GM23338 (cell line): ENCODE data around the gene BCOR. TPM values are rescaled to one million over a fixed set of nuclear protein-coding genes. Genes with fewer than 3 reads are reported as not detected.

ENCODE experiments used
- ATAC-seq: fragments of 200-7000 bp; cut with Tn5 transposase; 3 replicates; pipeline ENCODE4 v1.9.1; 2020
- DNase-seq: peaks from one replicate; pipeline ENCODE4 v3.0.0-alpha.2; 2015; ENCODE audit warnings: low spot score
- H2AFZ ChIP-seq: fragments of 200-600 bp; sonication (generic); 2 replicates; pipeline ENCODE4 v1.8.0; 2016; ENCODE audit warnings: antibody characterized with exemption, mild to moderate bottlenecking, moderate library complexity
- H3F3A ChIP-seq: fragments of 200-600 bp; sonication (generic); replicated peaks from 2 replicates; pipeline ENCODE4 v1.8.0; 2017; ENCODE audit warnings: antibody characterized with exemption, mixed run types, low read depth
- H3K27ac ChIP-seq: fragments of 200-600 bp; sonication (generic); 2 replicates; pipeline ENCODE4 v1.6.1; 2016; ENCODE audit warnings: low read depth
- H3K27me3 ChIP-seq: fragments of 200-600 bp; sonication (generic); 2 replicates; pipeline ENCODE4 v1.8.0; 2016; ENCODE audit warnings: mild to moderate bottlenecking, mixed run types, moderate library complexity; ENCODE audit not compliant: insufficient read depth
- H3K36me3 ChIP-seq: fragments of 200-600 bp; sonication (generic); 2 replicates; pipeline ENCODE4 v1.8.0; 2016; ENCODE audit warnings: mild to moderate bottlenecking; ENCODE audit not compliant: insufficient read depth
- H3K4me1 ChIP-seq: fragments of 200-600 bp; sonication (generic); 2 replicates; pipeline ENCODE4 v1.8.0; 2016; ENCODE audit warnings: mild to moderate bottlenecking, moderate library complexity; ENCODE audit not compliant: insufficient read depth
- H3K4me2 ChIP-seq: fragments of 200-600 bp; sonication (generic); 2 replicates; pipeline ENCODE4 v1.7.1; 2017; ENCODE audit warnings: mixed run types
- H3K4me3 ChIP-seq: fragments of 200-600 bp; sonication (generic); 2 replicates; pipeline ENCODE4 v1.6.1; 2016; ENCODE audit warnings: mixed run types
- H3K79me2 ChIP-seq: fragments of 200-600 bp; sonication (generic); replicated peaks from 2 replicates; pipeline ENCODE4 v1.8.0; 2017; ENCODE audit warnings: mild to moderate bottlenecking; ENCODE audit not compliant: insufficient read depth
- H3K9me2 ChIP-seq: fragments of 200-600 bp; sonication (generic); 2 replicates; pipeline ENCODE4 v1.8.0; 2017; ENCODE audit not compliant: insufficient read depth
- H4K20me1 ChIP-seq: fragments of 200-600 bp; sonication (generic); replicated peaks from 2 replicates; pipeline ENCODE4 v1.8.0; 2017; ENCODE audit warnings: mild to moderate bottlenecking; ENCODE audit not compliant: insufficient read depth
- H3K27ac Mint-ChIP-seq: 2 replicates; pipeline ENCODE4 v1.8.0; 2020; ENCODE audit warnings: inconsistent platforms, mild to moderate bottlenecking, moderate library complexity, mixed read lengths
- H3K27me3 Mint-ChIP-seq: 3 replicates; pipeline ENCODE4 v1.8.0; 2022; ENCODE audit warnings: low read depth, mild to moderate bottlenecking, moderate library complexity, mixed read lengths, inconsistent platforms; ENCODE audit not compliant: insufficient read depth, poor library complexity
- H3K36me3 Mint-ChIP-seq: 3 replicates; pipeline ENCODE4 v1.8.0; 2021; ENCODE audit warnings: low read depth, mild to moderate bottlenecking, inconsistent platforms, moderate library complexity, mixed read lengths
- H3K4me1 Mint-ChIP-seq: 3 replicates; pipeline ENCODE4 v1.8.0; 2020; ENCODE audit warnings: mild to moderate bottlenecking, inconsistent platforms, mixed read lengths
- H3K4me3 Mint-ChIP-seq: 3 replicates; pipeline ENCODE4 v1.8.0; 2021; ENCODE audit warnings: moderate library complexity, mild to moderate bottlenecking, inconsistent platforms, mixed read lengths
- H3K9me3 Mint-ChIP-seq: 3 replicates; pipeline ENCODE4 v1.8.0; 2020; ENCODE audit warnings: moderate library complexity, mild to moderate bottlenecking, inconsistent platforms, mixed read lengths
- CREB1 ChIP-seq: fragments of 250-450 bp; sonication (Bioruptor Pico); IDR thresholded peaks from 2 replicates; pipeline ENCODE4 v1.5.0; 2020; ENCODE audit warnings: low read depth, mild to moderate bottlenecking, moderate library complexity
- EZH2 ChIP-seq: fragments of 200-600 bp; sonication (generic); IDR thresholded peaks from one replicate; pipeline ENCODE4 v1.8.0; 2017; ENCODE audit warnings: antibody characterized with exemption, mild to moderate bottlenecking, low read depth; ENCODE audit not compliant: unreplicated experiment
- EZH2phosphoT487 ChIP-seq: fragments of 200-600 bp; sonication (generic); IDR thresholded peaks from one replicate; pipeline ENCODE4 v1.8.1; 2018; ENCODE audit warnings: antibody characterized with exemption; ENCODE audit not compliant: unreplicated experiment
- JUNB ChIP-seq: IDR thresholded peaks from one replicate; pipeline ENCODE4 v1.6.1; 2016; ENCODE audit warnings: antibody characterized with exemption; ENCODE audit not compliant: unreplicated experiment
- NANOG ChIP-seq: IDR thresholded peaks from 2 replicates; pipeline ENCODE4 v1.6.1; 2016; ENCODE audit warnings: antibody characterized with exemption, borderline replicate concordance
- POLR2AphosphoS5 ChIP-seq: IDR thresholded peaks from 2 replicates; pipeline ENCODE4 v1.6.1; 2016; ENCODE audit warnings: antibody characterized with exemption, low read depth
- STAT1 ChIP-seq: IDR thresholded peaks from one replicate; pipeline ENCODE4 v1.6.1; 2016; ENCODE audit warnings: antibody characterized with exemption; ENCODE audit not compliant: unreplicated experiment
- ZNF114 ChIP-seq: fragments of 250-450 bp; sonication (Bioruptor Pico); IDR thresholded peaks from 2 replicates; pipeline ENCODE4 v1.5.0; 2020; ENCODE audit warnings: mild to moderate bottlenecking, moderate library complexity
- ZNF331 ChIP-seq: fragments of 250-450 bp; sonication (Bioruptor Pico); IDR thresholded peaks from 2 replicates; pipeline ENCODE4 v1.5.0; 2020; ENCODE audit warnings: low read depth, mild to moderate bottlenecking, moderate library complexity
- ZNF462 ChIP-seq: fragments of 250-450 bp; sonication (Bioruptor Pico); IDR thresholded peaks from 2 replicates; pipeline ENCODE4 v1.5.0; 2020; ENCODE audit warnings: mild to moderate bottlenecking, moderate library complexity
- polyA plus RNA-seq: library from polyadenylated mRNA; unstranded; fragments of >200 nt; fragmentation: Nextera tagmentation; extraction: Ambion mirVana; gene quantifications from 2 replicates; pipeline ENCODE4 v1.2.1, GENCODE V29; 2016
- total RNA-seq: library from RNA; depleted of rRNA; stranded (reverse); fragments of >200 nt; shearing (Covaris generic); gene quantifications from 2 replicates; pipeline ENCODE4 v1.2.3, GENCODE V29; 2014
- TF ChIP-seq, protein P1 (sequence below), 2 experiments: fragments of 200-600 bp in 1 of 2; sonication (generic) in 1 of 2; conservative IDR thresholded peaks; 2 replicates each; pipeline versions ENCODE4 v1.5.1 to v1.6.1; 2016 to 2017; ENCODE audit warnings: antibody characterized with exemption in 2 of 2, low read depth in 2 of 2, mild to moderate bottlenecking in 2 of 2, moderate library complexity in 1 of 2

Gene BCOR
- total and polyA plus RNA-seq, 2 experiments from 2014 or later: 25.5 to 60.8 TPM

DNA sequence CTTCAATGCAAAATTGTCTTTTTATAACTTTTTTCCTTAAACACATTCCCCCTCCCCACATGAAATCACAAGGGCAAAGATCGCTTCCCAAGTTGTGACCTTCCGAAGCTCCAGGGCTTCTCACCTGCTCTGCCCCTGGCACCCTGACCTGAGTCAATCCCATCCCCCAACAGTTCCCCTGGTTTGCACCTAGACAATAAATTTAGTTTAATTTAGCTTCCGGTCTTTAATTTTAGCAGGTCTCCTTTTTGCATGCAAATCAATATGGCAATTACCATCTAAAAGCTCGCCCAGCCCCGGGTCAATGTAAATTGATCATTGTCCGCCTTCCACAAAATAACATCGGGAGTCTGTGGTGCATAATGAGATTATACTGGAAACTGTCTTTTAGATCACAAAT lies 6.8 kb downstream of the BCOR start:
- Histone ChIP-seq H3K79me2 (peaks cover 91% of the 10 kb centered on the region), H3K27ac (peak overlapping the region; percentile 92), H3K4me1 (peaks cover 39% of the 10 kb centered on the region), H3K27me3 (peaks cover 41% of the 10 kb centered on the region), H3K9me2 (no peaks in the 10 kb centered on the region), H3K4me3 (peak overlapping the region; percentile 55), H2AFZ (no peak overlapping the region), H3K4me2 (peak overlapping the region; percentile 77), H3F3A (no peaks in the 10 kb centered on the region), H3K36me3 (no peaks in the 10 kb centered on the region), H4K20me1 (peaks cover 15% of the 10 kb centered on the region; the same call in 1 of the 2 replicates)
- Mint-ChIP-seq H3K36me3 (peaks cover 9% of the 10 kb centered on the region; the same call in 2 of the 3 replicates), H3K27me3 (peaks cover 51% of the 10 kb centered on the region), H3K4me3 (peak overlapping the region; percentile 88), H3K4me1 (peaks cover 46% of the 10 kb centered on the region), H3K27ac (peak overlapping the region; percentile 95), H3K9me3 (no peaks in the 10 kb centered on the region)
- ATAC-seq: no peak
- DNase-seq: no peak
- TF ChIP-seq POLR2AphosphoS5: no peak; the same call in 1 of the 2 replicates
- TF ChIP-seq EZH2: no peak
- no peak for TF ChIP-seq EZH2phosphoT487
- TF ChIP-seq NANOG: 0 out of 2 replicates have a peak, but pooled peaks have one; percentile 12
- TF ChIP-seq STAT1: no peak
- TF ChIP-seq, protein P1, sequence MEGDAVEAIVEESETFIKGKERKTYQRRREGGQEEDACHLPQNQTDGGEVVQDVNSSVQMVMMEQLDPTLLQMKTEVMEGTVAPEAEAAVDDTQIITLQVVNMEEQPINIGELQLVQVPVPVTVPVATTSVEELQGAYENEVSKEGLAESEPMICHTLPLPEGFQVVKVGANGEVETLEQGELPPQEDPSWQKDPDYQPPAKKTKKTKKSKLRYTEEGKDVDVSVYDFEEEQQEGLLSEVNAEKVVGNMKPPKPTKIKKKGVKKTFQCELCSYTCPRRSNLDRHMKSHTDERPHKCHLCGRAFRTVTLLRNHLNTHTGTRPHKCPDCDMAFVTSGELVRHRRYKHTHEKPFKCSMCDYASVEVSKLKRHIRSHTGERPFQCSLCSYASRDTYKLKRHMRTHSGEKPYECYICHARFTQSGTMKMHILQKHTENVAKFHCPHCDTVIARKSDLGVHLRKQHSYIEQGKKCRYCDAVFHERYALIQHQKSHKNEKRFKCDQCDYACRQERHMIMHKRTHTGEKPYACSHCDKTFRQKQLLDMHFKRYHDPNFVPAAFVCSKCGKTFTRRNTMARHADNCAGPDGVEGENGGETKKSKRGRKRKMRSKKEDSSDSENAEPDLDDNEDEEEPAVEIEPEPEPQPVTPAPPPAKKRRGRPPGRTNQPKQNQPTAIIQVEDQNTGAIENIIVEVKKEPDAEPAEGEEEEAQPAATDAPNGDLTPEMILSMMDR (conservative IDR thresholded peaks at IDR 0.05; ENCODE audit: low read depth in 2 of 2): no peak

GRCh38 chrX:40090050-40090804 lies 7.5 kb downstream of the BCOR start:
- no peak overlapping the region for H2AFZ ChIP-seq
- Mint-ChIP-seq H3K9me3 (no peaks in the 10 kb centered on the region), H3K4me1 (peaks cover 51% of the 10 kb centered on the region), H3K27ac (no peak overlapping the region), H3K27me3 (peaks cover 51% of the 10 kb centered on the region), H3K36me3 (peaks cover 7% of the 10 kb centered on the region; the same call in 2 of the 3 replicates), H3K4me3 (peak overlapping the region; percentile 88)
- peak overlapping the region; percentile 77 for H3K4me2 ChIP-seq
- peaks cover 46% of the 10 kb centered on the region for H3K27me3 ChIP-seq
- H3K79me2 ChIP-seq: peaks cover 91% of the 10 kb centered on the region
- peaks cover 15% of the 10 kb centered on the region; the same call in 1 of the 2 replicates for H4K20me1 ChIP-seq
- DNase-seq (no peak), ATAC-seq (peak; percentile 1; the same call in 2 of the 3 replicates)
- no peaks in the 10 kb centered on the region for H3K9me2 ChIP-seq
- H3K27ac ChIP-seq: peak overlapping the region; percentile 92
- H3F3A ChIP-seq: no peaks in the 10 kb centered on the region
- H3K36me3 ChIP-seq: no peaks in the 10 kb centered on the region
- H3K4me1 ChIP-seq: peaks cover 46% of the 10 kb centered on the region
- H3K4me3 ChIP-seq: peak overlapping the region; percentile 55
- no peak for TF ChIP-seq ZNF114
- TF ChIP-seq ZNF462: no peak
- no peak for TF ChIP-seq JUNB
- no peak; the same call in 1 of the 2 replicates for TF ChIP-seq POLR2AphosphoS5
- TF ChIP-seq ZNF331 (CRISPR knock-in tag): no peak
- TF ChIP-seq STAT1: no peak
- TF ChIP-seq CREB1: no peak
